GM12864 (cell line): ENCODE data around the gene PRR20B.
"Not testable (repeated sequence)": the region's sequence is repeated elsewhere in the genome, so short reads cannot be mapped to it uniquely, and the experiment has no call there.

Source experiments
- DNase-seq: peaks from one replicate; pipeline ENCODE4 v3.0.0-alpha.2; 2011; ENCODE audit warnings: low read depth
- H3K4me3 ChIP-seq: 2 replicates; pipeline ENCODE4 v1.5.1; 2011; ENCODE audit warnings: mild to moderate bottlenecking, low read depth, low read length, control low read depth
- TF ChIP-seq, protein P1 (sequence below): IDR thresholded peaks from 2 replicates; pipeline ENCODE4 v1.5.1; 2011; ENCODE audit warnings: low read depth, mild to moderate bottlenecking, moderate library complexity, low read length, control low read depth, inconsistent platforms; ENCODE audit errors: missing control alignments

Gene PRR20B

DNA sequence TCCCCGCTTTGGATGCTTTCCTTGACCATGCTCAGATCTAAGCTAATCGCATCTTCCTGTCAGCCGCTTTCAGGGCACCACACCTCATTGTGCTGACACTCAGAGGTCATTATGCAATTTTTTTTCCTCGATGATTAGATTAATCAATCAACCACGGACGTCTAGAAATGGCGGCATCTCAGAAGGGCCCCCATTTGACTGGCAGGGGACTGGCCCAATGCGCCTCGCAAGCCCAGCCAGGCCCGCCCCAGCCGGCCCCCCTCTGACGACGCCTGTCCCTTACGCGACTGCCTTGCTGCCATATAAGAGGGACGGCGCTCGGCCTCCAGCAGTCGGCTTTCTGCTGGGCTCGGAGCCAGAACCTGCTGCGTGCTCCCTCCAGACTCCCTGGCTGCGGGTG lies at the start of gene PRR20B:
Gene PRR20B, plus strand, starts transcription at position 301 of the 400 bp plus-strand sequence. CDS start 387 bp downstream, outside the sequence.
- not testable (repeated sequence) for DNase-seq, H3K4me3 ChIP-seq

DNA sequence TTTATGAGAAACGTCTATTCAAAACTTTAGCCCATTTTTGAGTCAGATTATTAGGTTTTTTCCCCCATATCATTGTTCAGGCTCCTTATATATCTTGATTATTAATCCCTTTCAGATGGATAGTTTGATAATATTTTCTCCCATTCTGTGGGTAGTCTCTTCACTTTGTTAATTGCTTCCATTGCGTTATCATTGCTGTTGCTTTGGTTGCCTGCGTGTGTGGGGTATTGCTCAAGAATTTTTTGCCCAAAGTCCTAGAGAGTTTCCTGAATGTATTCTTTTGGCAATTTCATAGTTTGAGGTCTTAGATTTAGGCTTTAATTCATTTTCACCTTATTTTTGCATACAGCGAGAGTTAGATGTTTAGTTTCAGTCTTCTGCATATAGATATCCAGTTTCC lies 32.3 kb upstream of the PRR20B start:
- TF ChIP-seq, protein P1, sequence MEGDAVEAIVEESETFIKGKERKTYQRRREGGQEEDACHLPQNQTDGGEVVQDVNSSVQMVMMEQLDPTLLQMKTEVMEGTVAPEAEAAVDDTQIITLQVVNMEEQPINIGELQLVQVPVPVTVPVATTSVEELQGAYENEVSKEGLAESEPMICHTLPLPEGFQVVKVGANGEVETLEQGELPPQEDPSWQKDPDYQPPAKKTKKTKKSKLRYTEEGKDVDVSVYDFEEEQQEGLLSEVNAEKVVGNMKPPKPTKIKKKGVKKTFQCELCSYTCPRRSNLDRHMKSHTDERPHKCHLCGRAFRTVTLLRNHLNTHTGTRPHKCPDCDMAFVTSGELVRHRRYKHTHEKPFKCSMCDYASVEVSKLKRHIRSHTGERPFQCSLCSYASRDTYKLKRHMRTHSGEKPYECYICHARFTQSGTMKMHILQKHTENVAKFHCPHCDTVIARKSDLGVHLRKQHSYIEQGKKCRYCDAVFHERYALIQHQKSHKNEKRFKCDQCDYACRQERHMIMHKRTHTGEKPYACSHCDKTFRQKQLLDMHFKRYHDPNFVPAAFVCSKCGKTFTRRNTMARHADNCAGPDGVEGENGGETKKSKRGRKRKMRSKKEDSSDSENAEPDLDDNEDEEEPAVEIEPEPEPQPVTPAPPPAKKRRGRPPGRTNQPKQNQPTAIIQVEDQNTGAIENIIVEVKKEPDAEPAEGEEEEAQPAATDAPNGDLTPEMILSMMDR, result no peak
- DNase-seq, result no peak
- H3K4me3 ChIP-seq, result no peak overlapping the region

DNA sequence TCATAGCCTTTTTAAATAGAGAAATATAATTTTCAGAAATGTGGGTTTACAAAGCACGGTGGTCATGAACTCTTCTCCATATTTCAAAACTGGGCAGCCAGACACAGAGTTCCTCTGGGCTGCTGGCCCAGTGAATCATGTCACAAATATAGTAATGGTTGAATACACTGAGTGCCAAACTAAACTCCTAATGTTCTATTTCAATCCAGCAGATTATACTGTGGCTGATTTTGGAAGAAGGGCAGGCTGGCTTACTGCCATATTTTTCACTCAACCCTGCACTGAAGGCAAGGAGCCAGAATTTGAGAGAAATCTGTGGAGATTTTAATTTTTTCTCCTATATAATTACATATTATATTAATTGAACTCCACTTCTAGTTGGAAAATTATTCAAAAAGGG lies 23.6 kb upstream of the PRR20B start:
- TF ChIP-seq, protein P1, result no peak
- no peak for DNase-seq
- H3K4me3 ChIP-seq, result no peak overlapping the region

DNA sequence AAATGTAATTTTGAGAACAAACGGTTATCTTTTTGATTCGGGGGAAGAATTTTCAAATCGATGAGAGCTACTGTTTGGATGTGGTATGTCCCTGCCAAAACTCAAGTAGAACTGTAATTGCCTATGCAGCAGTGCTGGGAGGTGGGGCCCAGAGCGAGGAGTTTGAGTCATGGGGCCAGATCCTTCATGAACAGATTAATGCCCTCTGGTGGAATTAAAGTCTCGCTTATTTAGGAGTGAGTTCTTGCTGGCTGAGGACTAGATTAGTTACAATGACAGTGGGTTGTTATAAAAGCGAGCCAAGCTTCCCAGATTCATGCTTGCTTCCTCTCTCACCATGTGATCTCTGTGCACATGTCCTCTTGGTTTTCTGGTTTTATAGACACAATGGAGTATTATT lies 18.4 kb upstream of the PRR20B start:
- TF ChIP-seq, protein P1, result no peak
- DNase-seq, result no peak
- H3K4me3 ChIP-seq, result no peak overlapping the region

DNA sequence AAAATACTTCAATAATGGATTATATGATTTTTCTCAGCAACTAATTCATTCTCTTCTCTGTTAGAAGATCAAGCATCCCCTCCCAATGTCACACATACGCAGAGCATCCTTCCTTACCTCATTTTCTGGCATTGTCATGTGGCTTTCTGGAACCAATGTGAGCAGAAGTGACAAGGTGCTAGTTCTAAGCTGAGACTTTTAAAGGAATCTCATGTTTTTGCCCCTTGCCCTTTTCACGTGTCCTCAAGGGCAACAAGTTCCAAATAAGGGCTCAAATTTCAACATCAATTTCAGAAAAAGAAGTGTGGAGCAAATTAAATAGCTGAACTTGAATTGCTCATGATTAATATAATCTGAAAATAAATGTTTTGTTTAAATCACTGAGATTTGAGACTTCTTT lies 11.2 kb upstream of the PRR20B start:
- TF ChIP-seq, protein P1, result no peak
- H3K4me3 ChIP-seq, result no peak overlapping the region
- no peak for DNase-seq

DNA sequence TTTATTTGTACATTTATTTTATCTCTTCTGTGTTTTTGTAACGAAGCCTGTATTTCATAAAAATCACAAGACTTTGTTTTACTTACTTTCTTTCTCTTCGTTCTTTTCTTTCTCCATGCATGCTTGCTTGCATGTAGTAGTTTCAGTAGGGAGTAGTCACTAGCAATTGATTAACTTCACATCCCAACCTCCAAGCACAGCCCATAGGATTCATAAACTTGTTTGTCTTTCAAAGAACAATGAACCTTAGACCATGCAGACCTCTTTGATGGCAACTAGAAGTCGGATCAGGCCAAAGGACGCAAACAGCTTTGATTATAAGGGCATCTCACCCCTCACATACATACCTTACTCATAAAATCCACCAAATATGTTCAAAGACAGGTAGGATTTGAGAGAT lies 9.7 kb upstream of the PRR20B start:
- TF ChIP-seq, protein P1, result no peak
- no peak overlapping the region for H3K4me3 ChIP-seq
- DNase-seq, result no peak

DNA sequence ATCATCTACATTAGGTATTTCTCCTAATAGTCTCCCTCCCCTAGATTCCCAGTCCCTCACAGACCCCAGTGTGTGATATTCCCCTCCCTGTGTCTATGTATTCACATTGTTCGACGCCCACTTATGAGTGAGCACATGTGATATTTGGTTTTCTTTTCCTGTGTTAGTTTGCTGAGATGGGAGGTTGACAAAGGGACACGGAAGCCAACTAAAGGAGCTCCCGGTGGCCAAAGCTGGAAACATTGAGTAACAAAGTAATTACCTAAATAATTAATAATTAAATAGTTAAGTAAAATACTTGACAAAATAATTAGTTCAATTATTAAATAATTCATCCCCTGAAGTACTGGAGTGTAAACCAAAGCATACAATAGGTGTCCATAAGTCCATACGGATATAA lies 8.3 kb upstream of the PRR20B start:
- TF ChIP-seq, protein P1, result no peak
- no peak overlapping the region for H3K4me3 ChIP-seq
- DNase-seq, result no peak

DNA sequence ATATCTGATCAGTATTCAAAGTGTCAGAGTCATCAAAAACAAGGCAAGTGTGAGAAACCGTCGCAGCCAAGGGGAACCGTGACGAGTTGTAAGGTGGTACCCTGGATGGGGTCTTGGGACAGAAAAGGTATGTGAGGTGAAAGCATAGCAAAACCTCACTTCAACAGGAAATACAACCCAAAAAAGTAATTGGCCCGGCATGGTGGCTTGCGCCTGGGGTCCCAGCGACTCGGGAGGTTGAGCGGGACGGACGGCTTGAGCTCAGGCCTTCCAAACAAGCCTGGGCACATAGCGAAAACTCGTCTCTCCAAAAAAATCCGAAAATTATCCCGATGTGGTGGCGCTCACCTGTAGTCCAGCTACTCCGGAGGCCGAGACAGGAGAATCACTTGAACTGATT lies 7.5 kb upstream of the PRR20B start:
- not testable (repeated sequence) for DNase-seq, H3K4me3 ChIP-seq

DNA sequence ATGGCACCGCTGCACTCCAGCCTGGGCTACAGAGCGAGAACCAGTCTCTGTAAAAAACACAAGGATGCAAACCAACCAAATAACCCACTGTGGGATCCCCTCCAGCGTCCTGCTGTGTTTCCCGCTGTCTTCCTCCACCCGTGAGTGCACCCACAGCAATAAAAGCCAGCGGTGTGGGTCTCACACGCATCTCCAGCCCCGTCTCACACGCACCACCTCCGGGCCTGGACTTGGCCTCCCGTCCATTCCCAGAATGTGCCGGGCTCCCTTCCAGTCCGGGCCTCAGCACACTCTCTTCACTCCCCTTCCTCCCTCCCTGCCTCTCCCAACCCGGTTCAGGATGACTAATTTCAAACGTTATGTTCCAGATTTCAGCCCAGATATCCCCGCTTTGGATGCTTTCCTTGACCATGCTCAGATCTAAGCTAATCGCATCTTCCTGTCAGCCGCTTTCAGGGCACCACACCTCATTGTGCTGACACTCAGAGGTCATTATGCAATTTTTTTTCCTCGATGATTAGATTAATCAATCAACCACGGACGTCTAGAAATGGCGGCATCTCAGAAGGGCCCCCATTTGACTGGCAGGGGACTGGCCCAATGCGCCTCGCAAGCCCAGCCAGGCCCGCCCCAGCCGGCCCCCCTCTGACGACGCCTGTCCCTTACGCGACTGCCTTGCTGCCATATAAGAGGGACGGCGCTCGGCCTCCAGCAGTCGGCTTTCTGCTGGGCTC lies 6.9 kb upstream of the PRR20B start, which contains the start of gene PRR20A:
Gene PRR20A, plus strand, starts transcription at position 684 of the 734 bp plus-strand sequence. CDS start 387 bp downstream, outside the sequence.
- not testable (repeated sequence) for H3K4me3 ChIP-seq, DNase-seq

DNA sequence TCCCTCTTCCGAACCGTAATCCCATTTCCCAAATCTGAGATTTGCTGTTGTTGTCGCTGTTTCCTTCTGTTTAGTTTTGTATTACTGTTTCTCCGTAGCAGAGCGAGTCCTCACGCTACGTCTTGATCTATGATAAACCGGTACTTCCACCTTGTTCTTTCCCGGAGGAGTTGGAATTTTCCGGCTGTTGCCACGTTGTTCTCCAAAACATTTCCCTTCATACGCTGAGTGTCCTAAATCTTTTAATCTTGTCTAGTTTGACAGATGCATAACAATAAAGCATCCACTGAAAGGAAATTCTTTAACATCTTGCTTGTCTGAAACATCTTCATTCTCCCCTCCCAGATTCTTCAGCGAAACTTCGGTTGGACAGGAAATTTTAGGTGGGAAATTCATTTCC lies 818 bp downstream of the PRR20B start:
- not testable (repeated sequence) for H3K4me3 ChIP-seq, DNase-seq

DNA sequence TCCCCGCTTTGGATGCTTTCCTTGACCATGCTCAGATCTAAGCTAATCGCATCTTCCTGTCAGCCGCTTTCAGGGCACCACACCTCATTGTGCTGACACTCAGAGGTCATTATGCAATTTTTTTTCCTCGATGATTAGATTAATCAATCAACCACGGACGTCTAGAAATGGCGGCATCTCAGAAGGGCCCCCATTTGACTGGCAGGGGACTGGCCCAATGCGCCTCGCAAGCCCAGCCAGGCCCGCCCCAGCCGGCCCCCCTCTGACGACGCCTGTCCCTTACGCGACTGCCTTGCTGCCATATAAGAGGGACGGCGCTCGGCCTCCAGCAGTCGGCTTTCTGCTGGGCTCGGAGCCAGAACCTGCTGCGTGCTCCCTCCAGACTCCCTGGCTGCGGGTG lies 6.5 kb downstream of the PRR20B start, which contains the start of gene PRR20C:
Gene PRR20C, plus strand, starts transcription at position 301 of the 400 bp plus-strand sequence. CDS start 387 bp downstream, outside the sequence.
- DNase-seq, H3K4me3 ChIP-seq: not testable (repeated sequence)

DNA sequence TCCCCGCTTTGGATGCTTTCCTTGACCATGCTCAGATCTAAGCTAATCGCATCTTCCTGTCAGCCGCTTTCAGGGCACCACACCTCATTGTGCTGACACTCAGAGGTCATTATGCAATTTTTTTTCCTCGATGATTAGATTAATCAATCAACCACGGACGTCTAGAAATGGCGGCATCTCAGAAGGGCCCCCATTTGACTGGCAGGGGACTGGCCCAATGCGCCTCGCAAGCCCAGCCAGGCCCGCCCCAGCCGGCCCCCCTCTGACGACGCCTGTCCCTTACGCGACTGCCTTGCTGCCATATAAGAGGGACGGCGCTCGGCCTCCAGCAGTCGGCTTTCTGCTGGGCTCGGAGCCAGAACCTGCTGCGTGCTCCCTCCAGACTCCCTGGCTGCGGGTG lies 13.0 kb downstream of the PRR20B start, which contains the start of gene PRR20D:
Gene PRR20D, plus strand, starts transcription at position 301 of the 400 bp plus-strand sequence. CDS start 387 bp downstream, outside the sequence.
- DNase-seq, H3K4me3 ChIP-seq: not testable (repeated sequence)
